Lower leg skin (tissue), 4 donors: Measurements from ENCODE around the gene ZCCHC24. TPM values are rescaled to one million over a fixed set of nuclear protein-coding genes. Genes with fewer than 3 reads are reported as not detected.

Source experiments
- DNase-seq, 2 donors: peaks; one replicate each; pipeline ENCODE4 v3.0.0-alpha.2; 2019; ENCODE audit warnings: low spot score in 2 of 2
- H3K4me3 ChIP-seq: fragments of 200-600 bp; sonication (generic); 2 replicates; pipeline ENCODE4 v1.5.1; 2017; ENCODE audit warnings: mild to moderate bottlenecking, low read depth; ENCODE audit not compliant: poor library complexity, severe bottlenecking
- CTCF ChIP-seq, 3 donors: fragments of 450-650 bp; IDR thresholded peaks; one replicate each; pipeline ENCODE4 v1.5.1; 2016; ENCODE audit warnings: antibody characterized with exemption in 3 of 3, mild to moderate bottlenecking in 3 of 3, moderate library complexity in 2 of 3
- POLR2A ChIP-seq, 2 donors: fragments of 450-650 bp; IDR thresholded peaks; one replicate each; pipeline ENCODE4 v1.6.1; 2016 to 2017; ENCODE audit warnings: antibody characterized with exemption in 2 of 2, mild to moderate bottlenecking in 1 of 2, moderate library complexity in 1 of 2
- WGBS, 2 donors: methylation state at CpG; one replicate each; pipeline ENCODE4 v1.1.5; 2018; 5-methylcytosine and 5-hydroxymethylcytosine counted together
- intact Hi-C: fragments of 100-400 bp; cut with DNase I; formaldehyde crosslinking; loops from one replicate; pipeline ENCODE4 v1.15.0; 2023; ENCODE audit warnings: low total_unique reads
- total RNA-seq, 4 donors: library from RNA; depleted of rRNA; stranded (reverse); fragments of >200 nt; gene quantifications; one replicate each; pipeline ENCODE4 v1.1.0, GENCODE V29; 2016

The ZCCHC24 gene
- total RNA-seq, 4 donors from 2014 or later = 9.9 to 16.8 (median 13.1) TPM

- no peak for DNase-seq
- intact Hi-C loops = no loop called here
Observed at GRCh38 chr10:79434821-79435251, 10.6 kb downstream of the ZCCHC24 start.

GRCh38 chr10:79434223-79434687 lies 11.2 kb downstream of the ZCCHC24 start:
- WGBS, 2 donors = 84 to 86% methylated on average over 3 to 5 of the region's 5 CpGs
- intact Hi-C loops = no loop called here
- no peak overlapping the region for H3K4me3 ChIP-seq
- no peak for DNase-seq
- no peak for TF ChIP-seq POLR2A (IDR thresholded peaks at IDR 0.05)
- TF ChIP-seq CTCF (IDR thresholded peaks at IDR 0.05) = no peak

More at GRCh38 chr10:79434821-79435251, 10.6 kb downstream of the ZCCHC24 start:
- no peak for TF ChIP-seq CTCF (IDR thresholded peaks at IDR 0.05)
- H3K4me3 ChIP-seq = no peak overlapping the region
- WGBS, 2 donors = 58 to 72% methylated on average over 7 of the region's 7 CpGs

GRCh38 chr10:79433324-79434222 lies 11.9 kb downstream of the ZCCHC24 start:
- intact Hi-C loops = no loop called here
- no peak overlapping the region for H3K4me3 ChIP-seq
- 81 to 82% methylated on average over 13 of the region's 13 CpGs for WGBS, 2 donors
- TF ChIP-seq POLR2A (IDR thresholded peaks at IDR 0.05) = no peak
- TF ChIP-seq CTCF (IDR thresholded peaks at IDR 0.05) = no peak
- no peak for DNase-seq

- no peak overlapping the region for H3K4me3 ChIP-seq
- no peak for TF ChIP-seq CTCF (IDR thresholded peaks at IDR 0.05)
- no peak for TF ChIP-seq POLR2A (IDR thresholded peaks at IDR 0.05)
- WGBS, 2 donors = 75 to 77% methylated on average over 15 to 17 of the region's 17 CpGs
- DNase-seq = no peak
- intact Hi-C loops = no loop called here
Observed at GRCh38 chr10:79431891-79432831, 13.3 kb downstream of the ZCCHC24 start.

GRCh38 chr10:79431428-79431827 lies 14.0 kb downstream of the ZCCHC24 start:
- DNase-seq = no peak
- TF ChIP-seq CTCF (IDR thresholded peaks at IDR 0.05) (no peak), POLR2A (IDR thresholded peaks at IDR 0.05) (no peak)
- no peak overlapping the region for H3K4me3 ChIP-seq
- 64 to 68% methylated on average over 5 of the region's 5 CpGs for WGBS, 2 donors
- intact Hi-C loops = no loop called here
